Left lung (tissue), 10 donors: ENCODE measurements around the gene EML6. TPM values are rescaled to one million over a fixed set of nuclear protein-coding genes. Genes with fewer than 3 reads are reported as not detected.

Experiments
- ATAC-seq: fragments of 200-7000 bp; cut with Tn5 transposase; one replicate; pipeline ENCODE4 v1.9.1; 2020; ENCODE audit warnings: moderate library complexity
- DNase-seq, 4 donors: peaks; one replicate each; pipeline ENCODE4 v3.0.0-alpha.2; 2013 to 2020
- H3K27ac ChIP-seq, 2 donors: fragments of 200-600 bp; sonication (generic) in 1 of 2; one replicate each; pipeline versions ENCODE4 v1.5.0 to v1.8.0; 2020 to 2021
- H3K27me3 ChIP-seq, 2 donors: fragments of 200-600 bp; sonication (generic) in 1 of 2; one replicate each; pipeline versions ENCODE4 v1.5.0 to v1.8.0; 2020 to 2021
- H3K36me3 ChIP-seq, 2 donors: fragments of 200-600 bp; sonication (generic) in 1 of 2; one replicate each; pipeline versions ENCODE4 v1.5.0 to v1.8.0; 2020 to 2021
- H3K4me1 ChIP-seq, 2 donors: fragments of 200-600 bp; one replicate each; pipeline ENCODE4 v1.8.0; 2021
- H3K4me3 ChIP-seq, 2 donors: fragments of 200-600 bp; sonication (generic) in 1 of 2; one replicate each; pipeline versions ENCODE4 v1.5.0 to v1.8.0; 2020 to 2021; ENCODE audit warnings: mild to moderate bottlenecking in 1 of 2
- H3K9me3 ChIP-seq, 2 donors: fragments of 200-600 bp; sonication (generic) in 1 of 2; one replicate each; pipeline versions ENCODE4 v1.5.0 to v1.8.0; 2020 to 2021
- intact Hi-C, 2 donors: fragments of 100-400 bp; cut with DNase I; formaldehyde crosslinking; loops; one replicate each; pipeline versions ENCODE4 v1.11.2 to v1.14.2; 2022
- polyA plus RNA-seq, 6 donors: library from polyadenylated mRNA; unstranded; fragments of 120-200 nt; gene quantifications; one replicate each; pipeline ENCODE4 v1.2.1, GENCODE V29; 2013; ENCODE audit not compliant: insufficient read length in 6 of 6
- total RNA-seq, 2 donors: library from RNA; stranded (reverse); fragmentation: NEBNext Ultra II Directional; extraction: Animal tissue kit (Norgen Biotek cat#: 25700); gene quantifications; one replicate each; pipeline ENCODE4 v1.2.1, GENCODE V29; 2021
- TF ChIP-seq, protein P1 (sequence below), 2 donors: fragments of 200-600 bp; sonication (generic) in 1 of 2; IDR thresholded peaks; one replicate each; pipeline versions ENCODE4 v1.5.0 to v1.8.0; 2021; ENCODE audit warnings: antibody characterized with exemption in 2 of 2
- donor health status: DM: no; HTN: yes; CAD: no.
- donor health status: DM: no; HTN: no; CAD: no.

Gene EML6
- total and polyA plus RNA-seq, 8 donors, result 0.73 to 2.2 (median 1.3) TPM

DNA sequence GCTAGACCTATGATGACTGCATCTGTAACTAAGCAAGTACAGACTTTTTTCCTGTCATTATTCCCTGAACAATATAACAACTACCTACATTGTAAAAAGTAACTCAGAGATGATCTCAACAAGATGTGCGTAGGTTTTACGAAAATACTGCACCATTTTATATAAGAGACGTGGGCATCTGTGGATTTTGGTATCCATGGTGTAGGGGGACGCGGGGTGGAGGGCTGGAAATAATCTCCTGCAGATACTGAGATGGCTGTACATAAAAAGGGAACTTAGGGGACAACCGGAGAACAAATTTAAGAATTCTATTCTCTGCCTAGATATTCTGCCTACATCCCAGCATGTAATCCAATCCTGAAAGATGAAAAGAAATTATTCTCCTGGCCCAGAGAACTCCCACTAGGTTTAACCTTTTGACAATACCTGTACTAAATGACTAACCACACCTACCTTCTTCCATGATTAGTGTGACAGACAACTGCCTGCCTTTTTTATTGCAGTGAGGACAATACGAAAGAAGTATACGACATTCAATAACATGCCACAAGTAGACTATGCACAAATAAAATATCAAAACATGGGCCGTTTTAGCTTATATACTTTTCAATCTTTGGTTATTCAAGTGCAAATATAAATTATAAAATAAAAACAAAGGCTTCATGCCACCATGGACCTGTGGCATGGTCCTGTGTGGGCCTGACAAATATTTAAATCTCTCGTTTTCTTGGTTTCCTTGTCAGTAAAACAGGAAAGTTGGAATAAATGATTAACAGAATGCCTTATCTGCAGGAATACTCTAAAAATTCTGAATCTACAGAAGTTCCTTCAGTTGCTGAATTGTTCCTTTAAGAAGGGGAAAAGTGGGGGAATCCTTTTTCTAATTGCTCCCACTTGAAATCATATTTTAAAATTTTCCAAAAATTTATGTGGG, 280.5 kb downstream of the EML6 start:
- Histone ChIP-seq H3K4me1 (peaks cover 6 to 72% of the 10 kb centered on the region in 2 donors), H3K36me3 (no peaks in the 10 kb centered on the region), H3K27ac (no peak overlapping the region), H3K27me3 (no peaks in the 10 kb centered on the region), H3K9me3 (no peaks in the 10 kb centered on the region), H3K4me3 (no peak overlapping the region)
- ATAC-seq (no peak), DNase-seq (no peak)
- TF ChIP-seq, protein P1, sequence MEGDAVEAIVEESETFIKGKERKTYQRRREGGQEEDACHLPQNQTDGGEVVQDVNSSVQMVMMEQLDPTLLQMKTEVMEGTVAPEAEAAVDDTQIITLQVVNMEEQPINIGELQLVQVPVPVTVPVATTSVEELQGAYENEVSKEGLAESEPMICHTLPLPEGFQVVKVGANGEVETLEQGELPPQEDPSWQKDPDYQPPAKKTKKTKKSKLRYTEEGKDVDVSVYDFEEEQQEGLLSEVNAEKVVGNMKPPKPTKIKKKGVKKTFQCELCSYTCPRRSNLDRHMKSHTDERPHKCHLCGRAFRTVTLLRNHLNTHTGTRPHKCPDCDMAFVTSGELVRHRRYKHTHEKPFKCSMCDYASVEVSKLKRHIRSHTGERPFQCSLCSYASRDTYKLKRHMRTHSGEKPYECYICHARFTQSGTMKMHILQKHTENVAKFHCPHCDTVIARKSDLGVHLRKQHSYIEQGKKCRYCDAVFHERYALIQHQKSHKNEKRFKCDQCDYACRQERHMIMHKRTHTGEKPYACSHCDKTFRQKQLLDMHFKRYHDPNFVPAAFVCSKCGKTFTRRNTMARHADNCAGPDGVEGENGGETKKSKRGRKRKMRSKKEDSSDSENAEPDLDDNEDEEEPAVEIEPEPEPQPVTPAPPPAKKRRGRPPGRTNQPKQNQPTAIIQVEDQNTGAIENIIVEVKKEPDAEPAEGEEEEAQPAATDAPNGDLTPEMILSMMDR (IDR thresholded peaks at IDR 0.05), result no peak
- intact Hi-C loops, result no loop called here

DNA sequence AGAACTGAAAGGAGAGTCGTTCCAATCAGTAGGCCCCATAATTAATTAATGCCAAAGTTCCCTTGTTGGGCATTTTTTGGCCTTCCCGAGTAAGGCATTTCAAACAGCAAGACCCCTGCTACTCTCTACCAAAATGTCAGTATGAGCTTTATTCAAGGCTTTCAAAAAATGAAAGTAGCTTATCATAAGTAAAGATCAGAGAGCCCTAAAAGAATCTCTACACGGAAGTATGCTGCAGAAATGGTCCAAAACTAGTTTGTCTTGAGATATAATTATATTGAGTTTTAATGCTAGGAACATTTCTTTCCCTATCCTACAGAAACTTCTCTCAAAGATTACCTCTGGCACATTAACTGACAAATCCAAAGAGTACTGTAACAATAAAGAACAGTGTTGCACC, 282.8 kb downstream of the EML6 start:
- TF ChIP-seq, protein P1 (IDR thresholded peaks at IDR 0.05), result no peak
- Histone ChIP-seq H3K4me3 (no peak overlapping the region), H3K27me3 (no peaks in the 10 kb centered on the region), H3K27ac (no peak overlapping the region), H3K36me3 (no peaks in the 10 kb centered on the region), H3K9me3 (no peaks in the 10 kb centered on the region), H3K4me1 (peaks cover 11 to 72% of the 10 kb centered on the region in 2 donors)
- intact Hi-C loops, result no loop called here
- DNase-seq (no peak), ATAC-seq (no peak)

DNA sequence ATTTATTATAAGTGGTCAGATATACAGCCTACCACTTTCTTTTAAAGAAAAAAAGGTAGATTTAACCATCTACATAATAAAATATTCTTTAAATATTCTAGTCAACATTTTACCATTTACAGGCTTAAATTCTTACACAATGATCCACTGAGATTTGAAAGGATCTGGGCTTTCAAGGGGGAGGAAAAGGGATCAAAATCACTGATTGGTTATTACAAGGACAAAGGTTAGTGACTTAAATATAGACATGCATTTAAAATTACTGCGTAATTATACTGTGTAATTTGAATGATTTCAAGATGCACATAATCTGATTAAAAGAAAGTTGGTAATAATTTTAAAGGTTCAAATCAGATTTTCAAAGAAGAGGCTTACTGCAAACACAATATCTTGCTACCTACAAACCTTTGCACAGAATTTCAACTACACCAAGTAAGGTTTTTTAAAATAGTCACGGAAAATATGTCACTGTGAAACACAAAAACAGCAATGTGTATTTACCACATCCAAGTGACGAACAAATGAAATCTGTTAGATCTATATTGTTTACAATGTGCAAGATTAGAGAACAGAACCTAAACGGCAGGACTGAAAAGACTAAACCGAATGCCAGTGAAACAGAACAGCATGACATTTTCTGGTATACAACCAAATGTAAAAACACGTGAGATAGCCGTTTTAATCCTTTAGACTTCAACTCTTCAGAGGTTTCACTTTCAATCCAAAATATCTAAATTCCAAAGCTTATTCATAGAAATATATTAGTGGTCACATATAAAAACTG, 286.0 kb downstream of the EML6 start:
- Histone ChIP-seq H3K4me1 (peaks cover 31 to 83% of the 10 kb centered on the region in 2 donors), H3K4me3 (peak overlapping the region; percentile 27 to 30), H3K27ac (peak overlapping the region; percentile 74 to 76), H3K27me3 (no peaks in the 10 kb centered on the region), H3K9me3 (no peaks in the 10 kb centered on the region), H3K36me3 (no peaks in the 10 kb centered on the region)
- DNase-seq, result no peak
- TF ChIP-seq, protein P1 (IDR thresholded peaks at IDR 0.05), result no peak
- ATAC-seq, result peak; percentile 7
- intact Hi-C loops, result loop anchor here in 1 of 2 donors (10.0 kb wide), 1 partner anchor 155 kb away; no protein-coding TSS in a partner anchor

DNA sequence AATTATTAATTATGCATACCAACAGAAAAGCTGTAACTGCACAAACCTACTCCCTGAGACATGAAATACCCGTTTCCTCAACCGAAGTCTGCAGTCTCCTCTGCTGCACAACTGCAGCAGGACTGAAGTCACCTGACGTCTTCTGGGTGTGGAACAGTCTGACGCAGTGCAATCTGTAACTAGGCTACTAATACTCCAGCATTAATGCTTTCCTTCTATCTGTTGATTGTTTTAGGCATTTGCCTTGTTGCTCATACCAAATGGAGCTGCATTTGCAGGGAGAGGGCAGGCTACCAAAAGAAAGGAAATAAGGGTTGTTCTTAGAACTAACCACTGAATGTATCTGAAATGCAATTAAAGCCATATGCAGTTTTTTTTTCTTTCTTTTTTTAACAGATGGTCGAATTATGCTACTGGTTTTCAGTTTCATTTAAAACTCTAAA, 286.7 kb downstream of the EML6 start:
- peak in 2 of 4 donors; percentile 64 to 78 for DNase-seq
- no peaks in the 10 kb centered on the region for H3K9me3 ChIP-seq
- H3K4me3 ChIP-seq, result peak overlapping the region; percentile 27 to 30
- no peaks in the 10 kb centered on the region for H3K27me3 ChIP-seq
- H3K4me1 ChIP-seq, result peaks cover 35 to 90% of the 10 kb centered on the region in 2 donors
- TF ChIP-seq, protein P1 (IDR thresholded peaks at IDR 0.05), result no peak
- intact Hi-C loops, result loop anchor here in 1 of 2 donors (10.0 kb wide), 1 partner anchor 155 kb away; no protein-coding TSS in a partner anchor
- peak; percentile 88 for ATAC-seq
- peak overlapping the region; percentile 74 to 76 for H3K27ac ChIP-seq
- H3K36me3 ChIP-seq, result no peaks in the 10 kb centered on the region
